ENCODE data around the gene MFSD2A.
A peak's percentile ranks its signal among the peaks of the same experiment; 100 is the strongest.

Gene MFSD2A

DNA sequence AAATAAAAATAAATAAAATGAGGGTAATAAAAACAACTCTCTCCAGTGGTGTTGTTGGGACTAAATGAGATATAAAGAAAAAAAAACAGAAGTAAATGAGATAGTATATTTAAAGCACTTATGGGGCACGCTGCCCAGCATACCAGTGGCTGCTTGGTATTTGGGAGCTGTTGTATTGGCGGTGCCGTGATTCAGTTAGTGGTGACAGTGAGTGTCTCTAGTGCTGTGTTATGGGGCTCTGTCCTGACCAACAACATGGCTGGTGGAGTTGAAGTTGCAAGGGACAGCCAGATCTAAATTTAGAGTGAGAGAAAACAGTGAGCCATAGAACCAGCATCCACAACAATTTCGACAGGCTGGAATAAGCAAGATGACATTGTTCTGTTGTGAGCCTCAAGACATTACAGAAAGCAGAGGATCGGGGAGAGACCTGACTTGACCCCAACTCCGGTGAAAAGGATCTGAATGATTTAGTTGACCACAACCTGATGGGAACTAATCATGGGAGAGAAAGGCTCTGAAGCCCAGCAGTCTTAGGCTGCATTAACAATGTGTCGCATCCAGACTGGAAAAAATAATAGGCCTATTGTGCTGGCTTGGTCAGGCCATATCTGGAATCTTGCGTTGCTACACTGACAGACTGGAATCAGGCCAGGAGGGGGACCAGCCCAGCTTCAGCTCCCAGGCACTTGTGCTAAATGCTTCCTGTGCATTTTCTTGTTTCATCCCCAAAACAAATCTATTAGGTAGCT lies 2.4 kb upstream of the MFSD2A start:
- no peak overlapping the region for H3K27ac ChIP-seq
- no peak for TF ChIP-seq CTCF (IDR thresholded peaks at IDR 0.05)

GRCh38 chr1:39954324-39954869 lies 548 bp upstream of the MFSD2A start:
- no peak for TF ChIP-seq CTCF (IDR thresholded peaks at IDR 0.05)
- no peak overlapping the region for H3K9ac ChIP-seq
- peak overlapping the region; percentile 85 for H3K4me2 ChIP-seq (ENCODE audit: low read length)
- no peaks in the 10 kb centered on the region for H3K9me3 ChIP-seq (ENCODE audit: control insufficient read depth, low read length)
- no peak overlapping the region for H3K4me3 ChIP-seq (ENCODE audit: low read depth, low read length)
- H3K27ac ChIP-seq = no peak overlapping the region
- H3K79me2 ChIP-seq = no peaks in the 10 kb centered on the region
- H3K27me3 ChIP-seq (ENCODE audit: control insufficient read depth, insufficient read depth, low read length) = no peaks in the 10 kb centered on the region
- H3K36me3 ChIP-seq (ENCODE audit: control insufficient read depth, insufficient read depth, low read length) = no peaks in the 10 kb centered on the region
- peak overlapping the region; percentile 72 for H2AFZ ChIP-seq
- no peaks in the 10 kb centered on the region for H3K4me1 ChIP-seq

More for the DNA sequence above, 2.4 kb upstream of the MFSD2A start:
- H3K9me3 ChIP-seq (ENCODE audit: control insufficient read depth, low read length) = no peaks in the 10 kb centered on the region
- no peak overlapping the region for H2AFZ ChIP-seq
- H3K9ac ChIP-seq = no peak overlapping the region
- no peaks in the 10 kb centered on the region for H3K4me1 ChIP-seq
- no peaks in the 10 kb centered on the region for H3K79me2 ChIP-seq
- no peak overlapping the region for H3K4me3 ChIP-seq (ENCODE audit: low read depth, low read length)
- no peaks in the 10 kb centered on the region for H3K27me3 ChIP-seq (ENCODE audit: control insufficient read depth, insufficient read depth, low read length)
- no peaks in the 10 kb centered on the region for H3K36me3 ChIP-seq (ENCODE audit: control insufficient read depth, insufficient read depth, low read length)
- H3K4me2 ChIP-seq (ENCODE audit: low read length) = no peak overlapping the region

DNA sequence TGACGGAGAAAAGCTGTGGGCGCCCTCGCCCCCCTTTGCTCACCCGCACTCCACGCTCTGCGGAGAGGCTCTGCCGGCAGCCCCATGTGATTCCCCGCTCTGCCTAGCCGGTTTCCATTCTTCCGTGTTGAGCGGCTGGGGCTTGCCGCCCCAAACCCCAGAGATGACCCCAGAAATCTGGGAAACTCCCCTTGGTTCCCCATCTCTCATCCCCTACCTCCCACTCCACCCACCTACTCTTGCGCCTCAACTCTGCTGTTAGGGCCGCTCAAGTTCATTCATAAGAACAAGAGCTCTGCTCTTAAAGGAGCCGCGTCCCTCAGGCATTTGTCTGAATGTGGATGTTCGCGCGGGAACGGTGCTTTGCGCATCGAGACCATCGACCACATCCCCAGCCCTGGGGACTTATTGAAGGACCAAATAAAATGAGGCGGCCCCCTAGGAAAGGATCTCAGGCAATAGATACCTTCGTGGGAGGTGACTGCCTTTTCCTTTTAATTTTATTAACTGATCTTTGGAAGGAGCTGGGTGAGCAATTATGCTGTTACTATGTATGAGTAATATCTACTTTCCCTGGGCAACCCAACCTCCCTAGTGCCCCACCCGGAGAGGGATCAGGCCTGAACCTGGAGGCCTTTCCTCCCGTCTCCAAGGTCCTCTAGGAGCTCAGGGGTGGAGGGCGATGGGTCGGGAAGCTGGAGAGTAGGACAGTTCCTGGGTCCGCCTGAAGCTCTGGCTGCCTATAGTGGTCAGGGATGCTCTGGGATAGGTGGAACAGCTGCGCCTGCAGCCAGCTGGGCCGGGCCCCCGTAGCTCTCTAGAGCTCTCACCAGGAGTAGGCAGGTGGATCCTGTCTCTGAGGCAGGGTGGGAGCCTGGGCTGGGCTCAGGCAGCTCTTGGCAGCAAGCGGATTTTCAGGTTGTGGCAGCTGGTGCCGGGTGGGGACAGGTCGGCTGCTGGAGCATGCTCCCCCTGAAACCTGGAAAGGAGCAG lies 898 bp downstream of the MFSD2A start:
- no peaks in the 10 kb centered on the region for H3K36me3 ChIP-seq (ENCODE audit: control insufficient read depth, insufficient read depth, low read length)
- peak overlapping the region; percentile 85 for H3K4me2 ChIP-seq (ENCODE audit: low read length)
- no peaks in the 10 kb centered on the region for H3K4me1 ChIP-seq
- H3K4me3 ChIP-seq (ENCODE audit: low read depth, low read length) = peak overlapping the region; percentile 51
- no peaks in the 10 kb centered on the region for H3K9me3 ChIP-seq (ENCODE audit: control insufficient read depth, low read length)
- H3K27ac ChIP-seq = no peak overlapping the region
- no peak overlapping the region for H3K9ac ChIP-seq
- no peak for TF ChIP-seq CTCF (IDR thresholded peaks at IDR 0.05)
- H2AFZ ChIP-seq = peak overlapping the region; percentile 72
- H3K27me3 ChIP-seq (ENCODE audit: control insufficient read depth, insufficient read depth, low read length) = no peaks in the 10 kb centered on the region
- no peaks in the 10 kb centered on the region for H3K79me2 ChIP-seq

GRCh38 chr1:39957299-39958015 lies 2.5 kb downstream of the MFSD2A start:
- H3K9me3 ChIP-seq (ENCODE audit: control insufficient read depth, low read length) = no peaks in the 10 kb centered on the region
- no peak for TF ChIP-seq CTCF (IDR thresholded peaks at IDR 0.05)
- H3K36me3 ChIP-seq (ENCODE audit: control insufficient read depth, insufficient read depth, low read length) = no peaks in the 10 kb centered on the region
- H3K4me1 ChIP-seq = no peaks in the 10 kb centered on the region
- no peak overlapping the region for H3K4me3 ChIP-seq (ENCODE audit: low read depth, low read length)
- H3K27me3 ChIP-seq (ENCODE audit: control insufficient read depth, insufficient read depth, low read length) = no peaks in the 10 kb centered on the region
- H2AFZ ChIP-seq = no peak overlapping the region
- no peak overlapping the region for H3K4me2 ChIP-seq (ENCODE audit: low read length)
- no peaks in the 10 kb centered on the region for H3K79me2 ChIP-seq
- H3K27ac ChIP-seq = no peak overlapping the region
- H3K9ac ChIP-seq = no peak overlapping the region

Measured in parathyroid adenoma (tissue), 2 donors.